GM21381 (cell line): Measurements from ENCODE around the gene NDUFC1.
"Not testable (repeated sequence)": the region's sequence is repeated elsewhere in the genome, so short reads cannot be mapped to it uniquely, and the experiment has no call there.

ENCODE experiments used
- ATAC-seq: cut with Tn5 transposase; IDR thresholded peaks from one replicate; pipeline ENCODE4 v1.9.1; 2021; ENCODE audit warnings: mild to moderate bottlenecking, moderate library complexity; ENCODE audit not compliant: unreplicated experiment

The NDUFC1 gene

DNA sequence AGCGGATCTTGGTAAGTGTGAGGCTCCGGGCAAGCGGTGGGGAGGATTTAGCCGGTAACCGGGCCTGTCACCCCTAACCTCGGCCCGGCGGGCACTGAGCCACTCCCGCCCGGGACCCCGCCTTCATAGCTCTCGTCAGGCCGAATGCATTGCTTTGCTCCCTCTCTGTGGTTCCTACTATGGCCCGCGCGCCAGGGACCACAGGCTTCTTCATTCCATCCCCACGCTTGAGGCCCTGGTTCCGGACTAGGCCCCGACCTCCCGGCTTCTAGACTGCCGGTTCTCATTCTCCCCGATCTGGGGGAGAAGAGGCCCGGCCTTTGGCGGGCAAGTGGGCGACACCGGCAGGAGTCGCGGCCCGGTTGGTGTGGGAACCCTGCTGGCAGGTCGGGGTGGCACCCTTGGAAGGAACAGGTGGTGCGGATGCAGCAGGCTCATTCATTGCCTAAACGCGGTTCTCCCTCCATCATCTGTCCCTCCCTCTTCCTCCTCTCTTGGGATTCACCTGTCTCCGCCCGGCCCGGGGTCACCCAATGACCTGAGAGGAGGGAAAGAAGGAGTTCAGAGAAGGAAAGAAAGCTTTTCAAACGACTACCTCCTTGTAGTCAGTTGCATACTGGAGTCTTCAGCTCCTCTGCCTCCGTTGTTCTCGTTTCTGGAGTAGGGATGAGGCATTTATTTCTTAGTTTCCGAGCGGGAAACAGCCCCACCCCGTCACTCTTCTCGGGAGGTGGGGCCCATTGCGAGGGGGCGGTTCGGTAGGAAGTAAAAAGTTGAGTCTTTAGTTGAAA lies at the start of gene NDUFC1:
NDUFC1 (minus strand) TSS at position 657 of the 791 bp plus-strand sequence. CDS start 6,679 bp downstream, outside the sequence.
- peak; percentile 41 for ATAC-seq

DNA sequence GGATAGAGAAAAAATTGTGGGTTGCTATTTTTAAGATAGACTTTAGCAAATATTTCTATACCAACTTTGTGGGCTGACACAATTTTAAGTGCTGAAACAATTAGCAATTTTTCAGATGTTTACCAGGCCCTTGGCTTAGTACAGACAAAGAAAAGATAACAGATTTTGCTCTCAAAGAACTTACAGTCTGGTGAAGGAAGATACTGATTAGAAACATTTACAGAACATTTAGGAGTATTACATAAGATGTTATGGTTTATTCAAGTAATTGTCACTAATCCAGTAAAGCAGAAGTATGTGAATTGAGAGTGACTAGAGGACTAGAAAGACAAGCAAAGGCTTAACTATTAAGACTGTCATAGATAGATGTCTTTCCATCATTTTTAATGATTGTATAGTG lies 35.3 kb upstream of the NDUFC1 start:
- no peak for ATAC-seq

DNA sequence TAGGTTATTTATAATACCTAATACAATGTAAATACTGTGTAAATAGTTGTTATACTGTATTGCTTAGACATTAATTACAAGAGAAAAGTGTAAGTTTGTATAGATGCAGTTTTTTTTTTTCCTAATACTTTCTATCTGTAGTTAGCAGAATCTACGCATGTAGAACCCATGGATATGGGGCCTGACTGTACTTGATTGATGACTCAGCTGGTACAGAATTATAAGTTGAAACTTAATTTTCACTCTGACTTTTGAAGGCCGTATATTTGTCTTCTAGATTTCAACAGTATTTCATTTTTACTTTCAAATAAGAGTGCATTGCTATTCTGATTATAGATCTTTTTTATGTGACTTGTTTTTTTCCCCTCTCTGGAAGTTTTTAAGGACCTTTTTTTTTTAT lies 30.8 kb upstream of the NDUFC1 start:
- no peak for ATAC-seq

DNA sequence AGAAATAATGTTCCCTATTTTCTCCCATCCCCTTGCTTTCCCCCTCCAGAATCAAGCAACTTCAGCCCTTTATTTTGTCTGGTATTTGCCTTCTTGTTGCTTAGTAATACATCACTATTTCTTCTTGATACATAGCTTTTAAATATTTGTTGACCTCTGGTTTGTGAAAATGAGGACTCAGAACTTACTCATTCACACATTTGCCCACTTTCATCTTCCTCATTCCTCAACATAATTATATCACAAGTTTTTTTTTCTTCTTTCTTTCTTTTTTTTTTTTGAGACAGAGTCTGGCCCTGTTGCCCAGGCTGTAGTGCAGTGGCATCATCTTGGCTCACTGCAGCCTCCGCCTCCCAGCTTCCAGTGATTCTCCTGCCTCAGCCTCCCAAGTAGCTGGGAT lies 28.9 kb upstream of the NDUFC1 start:
- no peak for ATAC-seq

DNA sequence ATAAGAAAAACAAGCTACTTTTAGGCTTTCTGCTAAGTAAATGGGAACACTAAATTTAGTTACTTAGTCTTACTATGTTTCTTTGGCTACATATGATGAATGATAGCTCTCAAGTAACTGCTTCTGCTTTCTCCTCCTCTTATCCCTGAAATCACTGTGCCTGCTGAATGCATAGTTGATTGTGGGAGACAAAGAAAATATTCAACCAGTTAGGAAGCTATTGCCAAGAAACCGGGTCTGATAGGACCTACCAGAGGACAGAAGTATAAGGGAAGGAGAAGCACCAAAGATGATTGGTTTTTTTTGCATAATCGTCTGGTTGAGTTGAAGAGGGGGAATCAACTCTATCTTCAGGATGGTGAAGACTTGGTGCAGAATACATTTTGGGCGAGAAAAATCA lies 28.0 kb upstream of the NDUFC1 start:
- no peak for ATAC-seq

DNA sequence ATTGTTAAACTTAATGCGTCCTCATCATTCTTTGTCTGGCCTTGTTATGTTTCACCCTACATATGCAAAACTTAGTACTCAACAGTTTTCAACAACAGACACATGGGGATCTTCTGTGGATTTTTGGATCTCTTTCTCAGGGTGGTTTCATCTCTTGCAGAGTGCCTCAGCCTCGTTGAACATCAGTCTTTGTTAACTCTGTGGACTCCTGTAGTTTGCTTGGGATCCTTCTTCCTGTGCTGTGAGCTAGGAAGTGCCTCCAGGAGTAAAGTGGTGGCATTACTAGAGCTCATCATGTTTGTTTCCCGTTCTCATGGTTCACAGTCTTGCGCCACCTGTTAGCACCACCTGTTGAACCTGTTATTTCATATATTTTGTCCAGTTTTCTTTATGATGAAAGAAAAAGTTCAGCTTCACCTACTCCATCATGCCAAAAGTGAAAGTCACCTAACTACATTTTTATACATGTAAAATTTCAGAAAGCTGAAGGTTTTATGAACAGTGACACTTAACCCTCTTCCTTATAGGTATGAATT lies 27.5 kb upstream of the NDUFC1 start:
- no peak for ATAC-seq

DNA sequence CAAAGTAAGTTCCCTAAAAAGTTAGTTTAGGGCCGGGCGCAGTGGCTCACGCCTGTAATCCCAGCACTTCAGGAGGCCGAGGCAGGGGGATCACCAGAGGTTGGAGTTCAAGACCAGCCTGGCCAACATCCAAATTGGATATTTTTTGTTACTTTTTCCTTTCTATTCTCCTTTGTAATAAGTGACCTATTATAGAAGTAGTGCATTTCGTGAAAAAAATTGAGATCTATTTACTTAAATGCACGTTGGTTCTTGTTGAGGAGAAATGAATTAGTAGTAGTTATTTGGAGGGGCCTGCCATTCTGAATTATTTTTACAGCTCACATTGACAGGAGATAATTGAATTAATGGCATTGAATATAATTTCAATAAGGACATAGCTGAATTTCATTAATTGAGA lies 22.3 kb upstream of the NDUFC1 start:
- no peak for ATAC-seq

DNA sequence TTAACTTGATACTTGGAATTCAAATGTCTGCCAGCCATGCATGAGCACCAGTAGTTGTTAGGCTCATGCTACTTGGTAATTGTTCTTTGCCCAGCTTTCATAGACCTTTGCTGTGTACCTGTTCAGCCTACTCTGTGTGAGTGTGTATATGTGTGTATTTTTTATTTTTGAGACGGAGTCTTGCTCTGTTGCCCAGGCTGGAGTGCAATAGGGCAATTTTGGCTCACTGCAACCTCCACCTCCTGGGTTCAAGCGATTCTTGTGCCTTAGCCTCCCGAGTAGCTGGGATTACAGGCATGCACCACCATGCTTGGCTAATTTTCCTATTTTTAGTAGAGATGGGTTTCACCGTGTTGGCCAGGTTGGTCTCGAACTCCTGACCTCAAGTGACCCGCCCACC lies 20.3 kb upstream of the NDUFC1 start:
- ATAC-seq = not testable (repeated sequence)

DNA sequence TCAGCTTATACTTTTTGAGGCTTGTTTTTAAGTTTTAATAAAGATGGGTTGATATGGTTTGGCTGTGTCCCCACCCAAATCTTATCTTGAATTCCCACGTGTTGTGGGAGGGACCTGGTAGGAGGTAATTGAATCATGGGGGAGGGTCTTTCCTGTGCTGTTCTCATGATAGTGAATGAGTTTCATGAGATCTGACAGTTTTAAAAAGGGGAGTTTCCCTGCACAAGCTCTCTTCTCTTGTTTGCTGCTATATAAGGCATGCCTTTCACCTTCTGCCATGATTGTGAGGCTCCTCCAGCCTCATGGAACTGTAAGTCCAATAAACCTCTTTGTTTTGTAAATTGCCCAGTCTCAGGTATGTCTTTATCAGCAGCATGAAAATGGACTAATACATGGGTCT lies 19.8 kb upstream of the NDUFC1 start:
- ATAC-seq = not testable (repeated sequence)

DNA sequence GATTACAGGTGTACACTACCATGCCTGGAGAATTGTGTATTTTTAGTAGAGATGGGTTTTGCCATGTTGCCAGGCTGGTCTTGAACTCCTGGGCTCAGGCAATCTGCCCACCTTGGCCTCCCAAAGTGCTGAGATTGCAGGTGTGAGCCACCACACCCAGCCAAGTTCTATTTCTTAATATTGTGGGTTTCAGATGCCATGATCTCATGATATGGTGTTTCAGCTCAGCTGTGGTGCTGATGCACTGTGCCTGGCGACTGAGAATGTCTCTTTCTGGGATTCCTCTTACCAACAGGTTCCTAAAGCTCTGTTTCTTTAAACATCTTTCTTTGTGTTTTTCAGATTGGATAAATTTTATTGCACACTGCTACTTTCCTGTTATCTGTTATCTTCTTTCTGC lies 17.3 kb upstream of the NDUFC1 start:
- no peak for ATAC-seq

DNA sequence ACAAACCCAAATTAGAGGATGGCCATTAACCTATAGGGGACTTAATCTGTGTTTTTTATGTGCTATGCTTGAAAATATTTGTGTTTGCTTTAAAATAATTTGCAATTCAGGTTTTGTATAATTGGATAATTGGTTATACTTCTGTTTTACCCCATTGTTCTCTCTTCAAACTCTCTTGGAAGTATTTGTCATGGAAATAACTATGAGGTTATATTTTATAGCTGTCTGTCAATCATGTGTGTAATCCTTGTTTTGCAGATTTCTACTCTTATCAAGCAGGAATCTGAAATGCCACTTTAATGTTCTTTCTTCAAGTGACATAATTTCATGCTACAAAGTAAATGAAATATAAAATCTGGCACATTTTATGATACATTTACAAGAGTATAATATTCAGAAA lies 15.4 kb upstream of the NDUFC1 start:
- no peak for ATAC-seq

DNA sequence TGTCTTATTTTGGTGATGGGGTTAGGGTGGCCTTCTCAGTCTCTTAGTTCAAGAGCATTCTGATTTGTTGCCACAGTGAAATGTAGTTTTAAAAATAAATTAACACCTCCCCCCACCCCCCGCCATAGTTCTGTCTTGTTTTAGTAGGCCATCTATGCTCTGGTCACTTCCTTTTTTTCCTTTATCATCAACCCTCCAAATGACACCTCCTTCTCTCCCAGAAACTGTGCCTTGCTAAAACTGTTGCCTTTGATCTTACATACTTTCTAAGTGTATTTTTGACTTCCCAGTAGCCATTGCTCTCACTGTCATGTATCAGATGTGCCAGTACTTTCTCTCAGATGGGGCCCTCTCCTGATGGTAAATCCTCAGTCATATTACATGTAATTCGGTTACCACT lies 14.5 kb upstream of the NDUFC1 start:
- ATAC-seq = no peak

DNA sequence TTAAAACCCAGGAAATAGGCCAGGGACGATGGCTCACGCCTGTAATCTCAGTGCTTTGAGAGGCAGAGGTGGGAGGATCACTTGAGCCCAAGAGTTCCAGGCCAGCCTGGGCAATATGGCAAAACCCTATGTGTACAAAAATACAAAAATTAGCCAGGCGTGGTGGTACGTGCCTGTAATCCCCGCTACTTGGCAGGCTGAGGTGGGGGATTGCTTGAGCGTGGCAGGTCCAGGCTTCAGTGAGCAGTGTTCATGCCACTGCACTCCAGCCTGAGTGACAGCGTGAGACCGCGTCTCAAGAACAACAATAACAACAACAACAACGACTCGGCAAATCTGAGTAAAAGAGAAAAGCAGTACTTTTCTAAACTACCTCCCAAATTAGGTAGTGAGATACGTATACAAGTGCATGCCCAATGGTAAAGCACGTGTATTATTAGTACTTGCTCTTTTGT lies 13.0 kb upstream of the NDUFC1 start:
- ATAC-seq = peak; percentile 55

DNA sequence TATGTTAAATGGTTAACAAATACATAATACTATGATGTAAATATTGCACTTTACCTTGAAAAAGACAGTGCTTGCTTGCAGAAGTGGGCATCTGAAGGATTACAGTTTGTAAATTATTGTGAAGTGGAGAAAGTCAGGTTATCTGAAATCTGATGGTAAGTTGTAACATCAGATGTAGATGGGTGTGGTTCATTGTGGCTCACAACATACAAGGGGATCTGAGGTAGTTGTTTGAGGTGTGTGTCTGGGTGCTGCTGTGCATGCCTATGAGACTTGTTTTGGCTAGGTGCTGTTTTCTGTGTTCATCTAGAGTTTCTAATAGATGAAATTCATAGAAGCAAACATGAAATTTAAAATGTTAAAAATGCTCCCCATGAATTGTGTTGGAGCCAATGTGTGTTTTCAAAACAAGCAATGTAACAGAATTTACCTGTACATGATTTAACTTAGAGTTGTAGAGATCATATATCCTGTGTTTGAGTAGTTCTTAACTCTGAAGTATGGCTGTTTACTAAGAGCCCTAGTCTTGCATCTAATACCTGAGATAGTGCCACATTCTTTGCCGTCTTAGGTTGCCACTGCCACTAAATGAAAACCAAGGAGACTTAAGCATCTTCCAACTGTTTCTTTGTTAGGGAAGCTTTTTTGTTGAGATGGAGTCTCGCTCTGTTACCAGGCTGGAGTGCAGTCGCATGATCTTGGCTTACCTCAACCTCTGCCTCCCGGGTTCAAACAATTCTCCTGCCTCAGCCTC lies 11.9 kb upstream of the NDUFC1 start:
- no peak for ATAC-seq

DNA sequence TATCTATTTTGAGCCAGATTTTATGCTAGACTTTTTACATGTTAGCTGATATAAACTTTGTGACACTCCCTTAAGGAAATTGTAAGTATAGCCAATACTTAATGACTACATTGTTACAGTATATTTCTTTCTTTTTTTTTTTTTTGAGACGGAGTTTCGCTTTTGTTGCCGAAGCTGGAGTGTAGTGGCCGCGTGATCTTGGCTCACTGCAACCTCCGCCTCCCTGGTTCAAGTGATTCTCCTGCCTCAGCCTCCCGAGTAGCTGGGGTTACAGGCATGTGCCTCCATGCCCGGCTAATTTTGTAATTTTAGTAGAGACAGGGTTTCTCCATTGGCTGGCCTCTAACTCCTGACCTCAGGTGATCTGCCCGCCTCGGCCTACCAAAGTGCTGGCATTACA lies 11.1 kb upstream of the NDUFC1 start:
- ATAC-seq = not testable (repeated sequence)

DNA sequence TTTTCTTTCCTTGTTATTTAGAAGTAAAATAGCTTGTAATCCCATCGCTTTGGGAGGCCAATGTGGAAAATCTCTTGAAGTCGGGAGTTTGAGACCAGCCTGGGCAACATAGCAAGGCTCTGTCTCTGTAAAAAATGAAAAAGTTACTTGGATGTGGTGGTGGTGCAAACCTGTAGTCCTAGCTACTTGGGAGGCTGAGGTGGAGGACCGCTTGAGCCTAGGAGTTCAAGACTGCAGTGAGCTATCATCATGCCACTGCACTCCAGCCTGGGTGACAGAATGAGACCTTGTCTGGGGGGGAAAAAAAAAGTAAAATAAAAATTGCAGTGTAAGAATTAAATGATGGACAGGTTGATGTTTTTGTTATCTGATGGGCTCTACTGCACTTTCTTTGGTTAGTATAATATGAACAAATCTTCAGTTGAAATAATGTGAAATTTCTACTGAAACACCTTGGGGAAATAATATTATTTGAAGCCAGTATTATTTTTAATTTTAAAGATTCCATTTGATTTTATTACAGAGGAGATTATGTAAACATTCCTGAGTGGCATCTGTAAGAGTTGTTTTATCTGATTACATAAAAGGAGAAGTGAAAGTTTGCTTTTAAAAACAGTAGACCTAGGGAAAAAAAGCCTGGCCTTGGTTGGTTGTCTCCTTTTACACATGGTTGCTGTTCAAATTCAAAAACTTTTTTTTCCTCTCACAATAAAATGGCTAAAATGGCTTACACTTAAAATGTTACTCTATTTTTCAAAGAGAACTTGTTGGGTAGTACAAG lies 10.5 kb upstream of the NDUFC1 start:
- no peak for ATAC-seq

DNA sequence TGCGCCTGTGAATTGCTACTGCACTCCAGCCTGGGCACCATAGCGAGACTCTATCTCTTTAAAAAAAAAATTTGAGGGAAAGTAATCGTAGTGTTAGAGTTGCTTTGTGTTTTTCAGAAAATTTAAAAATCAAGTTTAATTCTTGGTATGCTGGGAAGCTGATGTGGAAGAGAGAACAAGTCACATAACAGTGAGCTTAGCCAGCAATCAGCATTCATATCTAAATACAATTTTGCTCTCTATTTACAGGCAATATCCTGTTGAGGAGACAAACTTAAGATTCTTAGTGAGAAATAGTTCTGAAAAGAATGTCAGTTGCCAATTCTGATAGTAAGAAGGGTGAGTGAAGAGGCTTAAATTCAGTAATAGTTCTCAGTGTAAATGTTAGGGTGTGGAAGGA lies 9.6 kb upstream of the NDUFC1 start:
- ATAC-seq = no peak

DNA sequence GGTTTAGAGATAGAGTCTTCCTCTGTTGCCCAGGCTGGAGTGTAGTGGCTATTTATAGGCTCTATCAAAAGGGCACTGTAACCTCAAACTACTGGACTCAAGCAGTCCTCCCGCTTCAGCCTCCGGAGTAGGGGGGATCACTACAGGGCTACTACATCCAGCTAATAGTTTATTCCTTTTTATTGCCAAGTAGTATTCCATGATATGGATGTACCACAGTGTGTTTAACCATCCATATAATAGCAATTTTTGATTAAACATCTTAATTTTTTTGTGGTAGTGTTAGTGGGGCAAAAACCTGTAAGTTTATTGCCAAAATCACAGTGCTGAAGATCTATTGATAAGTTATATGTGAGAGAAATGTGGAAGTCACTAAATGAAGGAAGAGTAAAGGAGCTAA lies 2.6 kb upstream of the NDUFC1 start:
- ATAC-seq = no peak

DNA sequence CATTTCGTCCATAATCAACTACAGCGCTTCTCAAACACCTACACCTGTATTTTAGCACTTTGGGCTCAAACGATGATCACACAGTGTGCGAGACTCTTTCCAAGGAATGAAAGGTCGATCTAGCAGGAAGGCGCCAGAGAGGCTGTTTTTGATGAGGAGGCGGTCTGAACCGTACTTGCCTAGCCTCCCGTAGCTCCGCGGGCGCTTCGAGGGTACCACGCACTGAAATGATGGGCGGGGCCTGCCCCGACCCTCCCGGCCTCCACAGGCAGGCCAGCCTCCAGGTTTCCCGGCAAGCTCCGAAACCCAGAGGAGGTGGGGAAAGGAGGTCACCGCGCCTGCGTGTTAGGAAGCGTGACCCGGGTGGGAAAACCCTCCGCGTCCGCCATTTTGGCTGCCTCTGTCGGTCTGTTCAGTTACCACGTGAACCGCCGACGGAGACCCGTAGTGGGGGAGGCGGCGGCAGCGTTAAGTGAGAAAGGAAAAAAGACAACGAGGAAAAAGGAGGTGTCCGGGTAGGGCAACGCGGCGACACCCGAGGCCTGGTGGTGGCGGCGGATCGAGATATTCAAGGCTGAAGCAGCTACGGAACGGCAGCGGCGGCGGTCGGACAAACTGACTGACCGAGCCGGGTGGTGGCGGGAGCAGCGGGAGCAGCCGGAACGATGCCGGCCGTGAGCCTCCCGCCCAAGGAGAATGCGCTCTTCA lies 1.0 kb downstream of the NDUFC1 start, which contains the start of gene NAA15:
NAA15 (plus strand) TSS at position 393 of the 708 bp plus-strand sequence; CDS start at position 666, 273 bp downstream.
- peak; percentile 80 for ATAC-seq

DNA sequence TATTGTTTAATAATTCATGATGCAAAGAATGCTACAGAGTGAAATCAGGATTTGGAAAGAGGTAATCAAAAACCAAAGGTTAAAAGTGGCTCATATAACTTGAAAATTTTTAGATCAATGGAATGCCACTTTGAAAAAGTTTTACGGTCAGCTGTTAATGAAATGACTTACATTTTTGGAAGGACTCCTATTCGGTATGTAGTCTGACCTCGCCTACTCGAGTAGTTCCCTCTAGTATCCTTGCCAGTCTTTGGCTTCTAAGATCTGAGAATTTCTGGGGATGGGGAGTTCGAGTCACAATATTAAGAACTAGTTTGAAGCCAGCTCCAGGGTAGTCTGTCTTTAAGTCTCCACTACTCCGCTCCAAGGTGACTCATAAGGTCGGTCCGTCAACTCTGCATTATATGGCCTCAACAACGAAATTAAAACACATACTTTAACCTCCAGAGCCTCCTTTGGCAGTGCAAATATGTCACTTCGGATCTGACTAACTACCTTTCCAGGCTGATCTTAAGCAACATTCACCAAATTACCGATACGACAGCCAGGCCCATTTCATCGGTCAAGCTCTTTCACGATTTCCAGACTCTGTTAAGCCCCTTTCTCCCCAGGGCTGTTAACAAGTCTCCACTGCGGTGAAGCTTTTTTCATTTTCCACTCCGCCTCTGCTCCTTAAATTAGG lies 1.7 kb downstream of the NDUFC1 start:
- ATAC-seq = peak; percentile 5
